ENCODE data around the gene TMOD3. TPM values are rescaled to one million over a fixed set of nuclear protein-coding genes. Genes with fewer than 3 reads are reported as not detected.
A peak's percentile ranks its signal among the peaks of the same experiment; 100 is the strongest.

TMOD3 gene
- total and polyA plus RNA-seq, 2 of the 4 experiments (the other 2 are of a cell fraction), result 10.7 to 22.0 TPM

DNA sequence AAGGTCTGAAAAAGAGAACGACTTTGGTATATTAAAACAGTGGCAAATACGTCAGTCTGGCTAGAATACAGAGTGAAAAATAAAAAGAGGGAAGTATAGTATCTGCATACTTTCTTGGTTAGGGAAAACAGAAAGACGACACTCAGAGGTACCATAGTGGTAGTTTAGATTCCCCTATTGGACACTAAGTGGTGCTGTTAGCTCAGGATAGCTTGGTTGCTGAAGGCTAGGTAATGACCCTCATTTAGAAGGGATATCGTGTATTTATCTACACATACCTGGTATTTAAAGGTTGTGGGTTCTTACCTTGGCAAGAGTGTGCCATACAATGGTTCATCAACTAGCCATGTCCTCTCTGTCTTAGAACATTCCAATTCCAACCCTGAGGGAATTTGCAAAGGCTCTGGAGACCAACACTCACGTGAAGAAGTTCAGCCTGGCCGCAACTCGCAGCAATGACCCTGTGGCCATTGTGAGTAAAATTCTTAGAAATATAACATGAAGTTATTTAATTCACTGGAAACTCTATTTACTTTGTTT, 47.0 kb upstream of the TMOD3 start:
- Histone ChIP-seq H3K4me1 (ENCODE audit: control insufficient read depth, insufficient read depth, low read length) (no peaks in the 10 kb centered on the region), H3K14ac (replicated peaks; ENCODE audit: low read depth, low read length) (no peak overlapping the region), H3K79me1 (ENCODE audit: low read depth in 1 of 2, low read length in 2 of 2) (no peaks in the 10 kb centered on the region), H3K4me3 (ENCODE audit: insufficient read depth, low read depth, low read length) (no peak overlapping the region), H4K91ac (ENCODE audit: insufficient read depth, low read depth, low read length) (no peak overlapping the region), H3K4ac (ENCODE audit: low read depth, low read length) (no peak overlapping the region), H2AFZ (replicated peaks; ENCODE audit: low read length, poor library complexity) (no peak overlapping the region), H2AK9ac (replicated peaks; ENCODE audit: low read depth, low read length, poor library complexity) (no peak overlapping the region), H4K20me1 (ENCODE audit: insufficient read depth, low read length) (no peaks in the 10 kb centered on the region), H3K27ac (ENCODE audit: insufficient read depth, low read length) (no peak overlapping the region), H3K23ac (ENCODE audit: low read depth, low read length) (no peak overlapping the region), H3K18ac (ENCODE audit: low read depth, low read length) (no peak overlapping the region), H3K9ac (ENCODE audit: low read depth, low read length) (no peak overlapping the region), H4K5ac (ENCODE audit: low read depth, low read length) (no peak overlapping the region), H3K4me2 (ENCODE audit: low read depth, low read length) (no peak overlapping the region), H2BK120ac (ENCODE audit: low read depth, low read length) (no peak overlapping the region), H3K9me1 (ENCODE audit: insufficient read depth, low read length) (no peaks in the 10 kb centered on the region), H3K36me3 (ENCODE audit: control insufficient read depth, insufficient read depth, low read length) (0 out of 2 replicates have a peak, but pooled peaks cover 2% of the 10 kb centered on the region), H2BK20ac (ENCODE audit: low read depth, low read length) (no peak overlapping the region), H3K9me3 (ENCODE audit: control insufficient read depth, insufficient read depth, low read length) (no peaks in the 10 kb centered on the region), H2AK5ac (ENCODE audit: low read depth, low read length) (no peak overlapping the region), H3K56ac (ENCODE audit: extremely low read depth, insufficient read depth, low read length) (no peak overlapping the region), H2BK5ac (ENCODE audit: low read depth, low read length, poor library complexity, severe bottlenecking) (no peak overlapping the region), H2BK15ac (ENCODE audit: low read depth, low read length) (no peak overlapping the region), H3K27me3 (ENCODE audit: control insufficient read depth, insufficient read depth, low read length) (no peaks in the 10 kb centered on the region), H4K8ac (ENCODE audit: low read depth in 2 of 2, low read length in 2 of 2) (no peak overlapping the region)
- in situ Hi-C loops (cut with MboI; ENCODE audit: low sequenced_read_pairs) (no loop called here), intact Hi-C loops (cut with micrococcal nuclease) (loop anchor here (10.0 kb wide), 1 partner anchor 442 kb away; no protein-coding TSS in a partner anchor), dilution Hi-C loops (cut with HindIII; ENCODE audit: low sequenced_read_pairs, unreplicated experiment) (no loop called here)
- BruUV-seq (replicated peaks), result no TSS peak
- ChIA-PET POLR2A (ENCODE audit: unreplicated experiment) (no interaction called here), CTCF (interaction anchor here (2.4 kb wide), 1 partner anchor 132 kb away, joined by 6 read pairs; no protein-coding TSS in a partner anchor)
- TF ChIP-seq, protein P1, sequence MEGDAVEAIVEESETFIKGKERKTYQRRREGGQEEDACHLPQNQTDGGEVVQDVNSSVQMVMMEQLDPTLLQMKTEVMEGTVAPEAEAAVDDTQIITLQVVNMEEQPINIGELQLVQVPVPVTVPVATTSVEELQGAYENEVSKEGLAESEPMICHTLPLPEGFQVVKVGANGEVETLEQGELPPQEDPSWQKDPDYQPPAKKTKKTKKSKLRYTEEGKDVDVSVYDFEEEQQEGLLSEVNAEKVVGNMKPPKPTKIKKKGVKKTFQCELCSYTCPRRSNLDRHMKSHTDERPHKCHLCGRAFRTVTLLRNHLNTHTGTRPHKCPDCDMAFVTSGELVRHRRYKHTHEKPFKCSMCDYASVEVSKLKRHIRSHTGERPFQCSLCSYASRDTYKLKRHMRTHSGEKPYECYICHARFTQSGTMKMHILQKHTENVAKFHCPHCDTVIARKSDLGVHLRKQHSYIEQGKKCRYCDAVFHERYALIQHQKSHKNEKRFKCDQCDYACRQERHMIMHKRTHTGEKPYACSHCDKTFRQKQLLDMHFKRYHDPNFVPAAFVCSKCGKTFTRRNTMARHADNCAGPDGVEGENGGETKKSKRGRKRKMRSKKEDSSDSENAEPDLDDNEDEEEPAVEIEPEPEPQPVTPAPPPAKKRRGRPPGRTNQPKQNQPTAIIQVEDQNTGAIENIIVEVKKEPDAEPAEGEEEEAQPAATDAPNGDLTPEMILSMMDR (conservative IDR thresholded peaks at IDR 0.05; ENCODE audit: low read depth, low read length), result peak; percentile 28; the same call in 1 of the 2 replicates
- TF ChIP-seq CEBPB (IDR thresholded peaks at IDR 0.05; ENCODE audit: low read depth, low read length), result no peak
- TF ChIP-seq RAD21 (IDR thresholded peaks at IDR 0.05; ENCODE audit: low read length), result peak; percentile 45
- no peak for DNase-seq
- 78% methylated on average over 3 of the region's 7 CpGs; no CpG with 5 or more reads in 1 of the 2 experiments for WGBS, 2 experiments (ENCODE audit: extremely low coverage in 2 of 2, insufficient read length in 1 of 2)
- no peak for ATAC-seq (ENCODE audit: low read depth)

Data from IMR-90 (cell line).